GM18858 (cell line): ENCODE data around the gene PARD3.

ENCODE experiments used
- ATAC-seq: cut with Tn5 transposase; IDR thresholded peaks from one replicate; pipeline ENCODE4 v1.9.1; 2021; ENCODE audit not compliant: unreplicated experiment

Gene PARD3

GRCh38 chr10:34237898-34238455 is 577.1 kb downstream of the PARD3 start:
- ATAC-seq: no peak

DNA sequence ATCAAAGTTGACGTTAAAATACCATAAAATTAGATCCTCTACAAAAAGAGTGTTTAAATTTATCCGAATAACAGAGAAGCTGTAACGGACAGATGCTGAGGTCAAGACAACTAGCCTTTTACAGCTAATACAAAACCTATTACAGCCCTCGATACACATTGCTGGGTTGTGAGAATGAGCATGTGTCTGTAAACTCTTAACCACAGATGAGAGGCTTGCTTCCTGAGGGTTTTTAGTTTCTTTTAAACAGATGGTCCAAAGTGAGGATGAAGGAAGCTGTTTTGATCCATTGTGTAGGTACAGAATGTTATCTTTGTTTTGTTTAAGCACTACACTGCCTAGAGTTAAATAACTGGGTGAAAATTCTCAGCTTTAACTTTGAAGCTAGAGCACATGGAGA is 578.2 kb downstream of the PARD3 start:
- no peak for ATAC-seq

DNA sequence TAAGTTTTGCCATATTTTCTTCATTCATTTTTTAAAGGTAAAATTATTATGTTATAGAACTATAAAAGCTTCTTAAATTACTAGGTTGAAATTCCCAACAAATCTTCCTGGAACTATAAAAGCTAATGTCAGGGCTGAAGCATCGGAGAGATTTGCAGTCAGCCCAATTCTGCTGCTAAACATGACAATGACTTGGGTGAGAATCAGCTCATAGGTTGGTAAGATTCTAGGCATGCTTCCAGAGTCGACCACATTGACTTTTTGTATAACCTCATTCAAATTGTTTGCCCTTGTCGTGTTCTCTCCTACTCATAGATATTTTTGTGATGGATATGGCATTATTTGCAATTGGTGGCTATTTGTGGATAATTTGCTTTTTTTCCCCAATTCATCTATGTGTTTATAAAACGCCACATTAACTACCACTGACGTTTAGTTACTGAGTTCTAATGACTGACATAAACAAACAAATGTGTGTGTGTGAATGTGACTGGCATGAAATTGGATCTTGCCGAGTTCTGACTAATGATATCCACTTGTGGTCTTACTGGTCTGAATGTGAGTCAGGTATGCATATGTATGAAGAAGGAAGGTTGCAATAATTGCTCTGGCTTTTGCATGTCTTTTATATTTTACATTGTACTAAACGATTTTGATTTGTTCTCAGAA is 579.8 kb downstream of the PARD3 start:
- ATAC-seq: no peak

DNA sequence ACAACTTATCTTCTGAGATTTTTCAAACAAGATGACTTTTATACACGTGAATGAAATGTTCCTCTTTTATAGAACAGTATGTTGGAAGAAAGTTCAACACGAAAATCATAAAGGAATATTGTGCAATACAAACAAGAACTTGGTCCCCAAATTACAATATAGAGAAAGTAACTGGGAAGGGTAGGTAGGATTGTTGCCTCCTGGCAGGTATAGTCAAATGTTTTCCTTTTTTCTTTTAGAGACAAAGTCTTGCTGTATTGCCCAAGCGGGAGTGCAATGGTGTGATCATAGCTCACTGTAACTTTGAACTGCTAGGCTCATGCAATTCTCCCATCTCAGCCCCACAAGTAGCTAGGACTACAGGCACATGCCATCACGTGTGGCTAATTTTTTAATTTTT is 582.6 kb downstream of the PARD3 start:
- ATAC-seq: no peak

- ATAC-seq: no peak
Observed at GRCh38 chr10:34231441-34232180, 583.5 kb downstream of the PARD3 start.

GRCh38 chr10:34229917-34230316 is 585.2 kb downstream of the PARD3 start:
- no peak for ATAC-seq

DNA sequence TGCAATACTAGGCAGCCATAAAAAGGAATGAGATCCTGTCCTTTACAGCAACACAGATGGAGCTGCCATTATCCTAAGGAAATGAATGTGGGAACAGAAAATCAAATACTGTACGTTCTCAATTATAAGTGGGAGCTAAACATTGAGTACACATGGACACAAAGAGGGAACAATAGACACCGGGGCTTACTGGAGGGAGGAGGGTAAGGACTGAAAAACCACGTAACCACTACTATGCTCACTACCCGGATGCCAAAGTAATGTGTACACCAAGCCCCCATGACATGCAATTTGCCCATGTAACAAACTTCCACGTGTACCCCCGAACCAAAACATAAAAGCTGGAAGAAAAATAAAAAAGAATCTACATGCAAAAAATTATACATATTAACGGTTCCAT is 587.0 kb downstream of the PARD3 start:
- no peak for ATAC-seq

GRCh38 chr10:34224639-34225038 is 590.5 kb downstream of the PARD3 start:
- ATAC-seq: no peak

GRCh38 chr10:34223658-34224057 is 591.4 kb downstream of the PARD3 start:
- no peak for ATAC-seq

DNA sequence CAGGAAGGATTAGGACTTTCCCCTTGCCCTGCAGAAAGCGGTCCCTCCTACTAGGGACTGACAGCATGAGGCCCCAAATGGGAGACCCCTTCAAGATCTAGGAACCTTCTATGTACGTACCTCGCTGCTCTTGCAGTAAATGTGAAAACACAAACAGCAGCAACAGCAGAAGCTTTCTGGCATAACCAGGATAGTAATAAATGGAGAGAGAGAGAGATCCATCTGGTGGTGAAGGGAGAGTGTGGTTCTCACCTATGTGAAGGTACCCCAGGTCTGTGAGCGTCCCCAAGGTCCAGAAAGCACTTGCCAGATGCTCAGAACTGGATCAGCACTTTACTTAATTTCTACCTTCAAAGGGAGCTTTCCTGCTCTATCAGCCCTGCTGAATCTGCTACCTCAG is 592.7 kb downstream of the PARD3 start:
- no peak for ATAC-seq

GRCh38 chr10:34219753-34220548 is 595.1 kb downstream of the PARD3 start:
- ATAC-seq: no peak

DNA sequence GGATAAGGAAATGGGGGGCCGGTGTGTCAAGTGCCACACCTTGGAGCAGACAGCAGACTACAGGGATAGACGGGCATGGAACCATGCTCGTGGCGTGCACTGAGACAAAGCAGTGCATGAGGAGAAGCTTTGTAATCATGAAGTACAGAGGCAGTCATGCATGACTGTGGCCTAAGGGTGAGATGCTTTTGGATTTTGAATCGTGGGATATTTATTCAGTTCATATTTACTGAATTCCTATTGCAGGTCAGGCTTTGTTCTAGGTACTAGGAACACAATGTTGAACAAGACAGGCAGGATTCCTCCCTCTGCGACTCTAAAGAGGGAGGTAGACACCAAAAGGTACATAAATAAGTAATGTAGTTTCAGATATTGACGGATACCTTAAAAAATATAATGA is 597.6 kb downstream of the PARD3 start:
- ATAC-seq: no peak

DNA sequence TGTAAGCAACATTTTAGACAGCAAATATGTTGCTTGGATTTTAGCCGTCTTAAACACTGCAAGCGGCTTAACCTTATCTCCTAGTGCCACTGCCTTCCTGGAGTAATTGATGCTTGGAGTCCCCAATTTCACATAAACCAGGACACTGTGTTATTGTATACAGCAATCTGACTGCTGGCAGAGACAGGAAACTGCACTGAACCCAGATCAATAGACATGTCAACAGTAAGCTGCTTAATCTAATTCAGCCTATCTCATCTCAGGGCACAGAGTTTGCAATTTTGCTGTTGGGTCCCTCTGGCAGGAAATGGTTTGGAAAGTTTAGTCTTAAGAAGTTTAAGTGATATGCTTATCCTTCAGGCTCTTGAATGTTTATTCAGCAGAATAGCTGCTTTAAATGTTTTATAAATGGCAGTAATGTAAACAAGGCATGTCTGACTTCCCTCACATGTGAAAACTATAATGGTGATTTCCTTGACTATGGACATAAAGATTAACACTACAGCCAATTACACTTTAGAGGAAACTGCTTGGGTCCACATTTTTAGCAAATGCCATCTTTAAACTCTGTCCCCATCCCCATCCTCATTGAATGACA is 598.6 kb downstream of the PARD3 start:
- ATAC-seq: no peak

GRCh38 chr10:34213805-34214197 is 601.3 kb downstream of the PARD3 start:
- ATAC-seq: no peak

DNA sequence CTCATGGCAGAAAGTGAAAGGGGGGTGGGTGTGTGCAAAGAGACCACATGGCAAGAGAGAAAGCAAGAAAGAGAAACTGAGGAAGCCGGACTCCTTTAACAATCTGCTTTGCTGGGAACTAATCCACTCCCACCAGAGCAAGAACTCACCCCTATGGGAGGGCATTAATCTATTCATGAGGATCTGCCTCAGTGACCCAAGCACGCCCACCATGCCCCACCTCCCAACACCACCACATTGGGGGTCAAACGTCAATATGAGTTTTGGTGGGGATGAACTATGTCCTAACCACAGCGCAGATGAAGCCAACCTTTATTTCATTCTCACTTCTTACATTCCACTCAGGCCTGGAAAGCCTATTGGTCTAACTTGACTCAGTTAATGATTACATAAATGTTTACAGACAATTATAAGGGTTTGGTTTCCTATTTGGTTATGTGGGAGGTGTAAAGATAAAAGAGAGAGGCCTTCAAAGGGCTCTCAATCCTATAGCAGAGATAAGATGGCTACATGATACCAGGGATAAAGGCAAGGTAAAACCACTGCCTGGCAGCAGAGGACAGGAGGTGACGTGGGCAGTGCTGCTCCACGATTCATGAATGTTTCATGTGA is 601.8 kb downstream of the PARD3 start:
- no peak for ATAC-seq

DNA sequence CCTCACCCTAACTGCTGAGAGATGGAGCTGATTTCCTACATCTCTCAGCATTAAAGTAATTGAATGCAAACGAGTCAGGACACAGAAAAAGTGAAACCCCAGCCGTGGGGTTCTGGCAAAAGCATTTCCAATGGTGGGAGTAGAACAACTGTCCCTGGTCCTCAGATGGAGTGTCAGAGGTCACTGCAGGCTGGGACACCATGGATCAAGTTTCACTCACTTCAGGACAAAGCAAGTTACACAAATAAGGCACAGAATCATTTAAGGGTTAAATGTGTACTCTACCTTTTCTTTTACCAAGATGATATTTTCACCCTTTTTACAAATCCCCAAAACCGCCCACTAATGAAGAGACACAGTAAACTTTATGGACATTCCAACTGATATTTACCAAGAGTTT is 607.8 kb downstream of the PARD3 start:
- no peak for ATAC-seq

- no peak for ATAC-seq
Observed at GRCh38 chr10:34206935-34207268, 608.2 kb downstream of the PARD3 start.

- ATAC-seq: no peak
Observed at GRCh38 chr10:34206078-34206934, 608.8 kb downstream of the PARD3 start.

- ATAC-seq: no peak
Observed at GRCh38 chr10:34205452-34205851, 609.6 kb downstream of the PARD3 start.
